HCT116 (cell line): ENCODE results near the gene TEAD1.

Experiments used
- CTCF ChIP-seq, 3 experiments: fragments of 200-600 bp in 1 of 3; sonication (generic) in 1 of 3; IDR thresholded peaks in 2 of 3; conservative IDR thresholded peaks in 1 of 3; 2 replicates each; pipeline ENCODE4 v1.5.1; 2012 to 2017; ENCODE audit warnings: low read depth in 2 of 3, low read length in 2 of 3, antibody characterized with exemption in 1 of 3, borderline replicate concordance in 1 of 3, control low read depth in 1 of 3, mild to moderate bottlenecking in 1 of 3, mixed read lengths in 1 of 3, mixed run types in 1 of 3, moderate library complexity in 1 of 3; ENCODE audit not compliant: insufficient read depth in 1 of 3
- ELF1 ChIP-seq: IDR thresholded peaks from 2 replicates; pipeline ENCODE4 v1.6.1; 2012; ENCODE audit warnings: low read depth, borderline replicate concordance
- EZH2 ChIP-seq: fragments of 200-600 bp; sonication (generic); IDR thresholded peaks from 2 replicates; pipeline ENCODE4 v1.6.1; 2017; ENCODE audit warnings: antibody characterized with exemption, mixed run types
- MAX ChIP-seq: IDR thresholded peaks from 2 replicates; pipeline ENCODE4 v1.6.1; 2012
- RAD21 ChIP-seq: IDR thresholded peaks from 2 replicates; pipeline ENCODE4 v1.6.1; 2012; ENCODE audit warnings: low read depth, mild to moderate bottlenecking
- REST ChIP-seq: IDR thresholded peaks from 2 replicates; pipeline ENCODE4 v1.6.1; 2012; ENCODE audit warnings: low read depth
- YY1 ChIP-seq: IDR thresholded peaks from 2 replicates; pipeline ENCODE4 v1.6.1; 2011; ENCODE audit warnings: low read length, low read depth, moderate library complexity, mild to moderate bottlenecking; ENCODE audit not compliant: insufficient replicate concordance; ENCODE audit errors: extremely low read depth
- ZNF274 ChIP-seq: fragments of 200-500 bp; sonication (Bioruptor generic); IDR thresholded peaks from 2 replicates; pipeline ENCODE4 v1.6.1; 2014; ENCODE audit warnings: mild to moderate bottlenecking, low read depth, low read length, inconsistent platforms

GRCh38 chr11:12792590-12792989, 118.4 kb downstream of the TEAD1 start:
- TF ChIP-seq YY1: no peak
- no peak for TF ChIP-seq CTCF (IDR thresholded peaks at IDR 0.05 in 2 of 3, conservative IDR thresholded peaks at IDR 0.05 in 1 of 3; ENCODE audit: borderline replicate concordance in 1 of 3, insufficient read depth in 1 of 3, low read depth in 2 of 3, low read length in 2 of 3)
- TF ChIP-seq ZNF274: no peak
- no peak for TF ChIP-seq REST
- TF ChIP-seq RAD21: no peak
- no peak for TF ChIP-seq ELF1
- TF ChIP-seq MAX: no peak
- TF ChIP-seq EZH2: no peak
